HepG2 (cell line): ENCODE measurements around the gene GPC6. TPM values are rescaled to one million over a fixed set of nuclear protein-coding genes. Genes with fewer than 3 reads are reported as not detected.

ENCODE experiments used
- ATAC-seq: fragments of 200-7000 bp; cut with Tn5 transposase; 3 replicates; pipeline ENCODE4 v1.9.1; 2020; ENCODE audit warnings: mild to moderate bottlenecking, moderate library complexity
- BruUV-seq: library from RNA; stranded (reverse); fragments of 400-500 nt; replicated peaks from 2 replicates; lab custom pipeline; 2021; lab: Mats Ljungman, UMichigan
- CTCF ChIA-PET: fragments of 300-600 bp; formaldehyde crosslinking; extraction: SDS; loops from one replicate; lab custom pipeline; 2021; ENCODE audit warnings: low total read pairs, inconsistent platforms, low intra/inter-chr PET ratio; lab: Yijun Ruan, JAX
- POLR2A ChIA-PET: fragments of 350-600 bp; sonication (Branson Sonifier 250); formaldehyde crosslinking; loops from one replicate; lab custom pipeline; 2020; ENCODE audit warnings: antibody characterized with exemption, inconsistent platforms; lab: Yijun Ruan, JAX
- DNase-seq: peaks from one replicate; pipeline ENCODE4 v3.0.0-alpha.2; 2015; ENCODE audit warnings: low spot score
- FAIRE-seq: peaks from 3 replicates; lab custom pipeline; 2011; peaks lifted over from hg19 to GRCh38; lab: Jason Lieb, UNC
- H2AFZ ChIP-seq: one replicate; pipeline ENCODE4 v1.6.1; 2011; ENCODE audit warnings: low read length, inconsistent platforms
- H3K27ac ChIP-seq: fragments of 300-600 bp; 3 replicates; pipeline ENCODE4 v1.8.0; 2011; ENCODE audit warnings: mixed run types, mild to moderate bottlenecking, mixed read lengths, low read length, inconsistent platforms; ENCODE audit not compliant: insufficient read depth; ENCODE audit errors: extremely low read length
- H3K27me3 ChIP-seq, 2 experiments: fragments of 200-600 bp in 1 of 2; 2 replicates in 1 of 2; 3 replicates in 1 of 2; pipeline versions ENCODE4 v1.6.0 to v1.8.0; 2011; ENCODE audit warnings: low read length in 2 of 2, mild to moderate bottlenecking in 2 of 2, moderate library complexity in 2 of 2, inconsistent platforms in 1 of 2; ENCODE audit not compliant: insufficient read depth in 2 of 2, control insufficient read depth in 1 of 2
- H3K36me3 ChIP-seq, 2 experiments: fragments of 200-600 bp in 1 of 2; replicated peaks in 1 of 2; 2 replicates in 1 of 2; 3 replicates in 1 of 2; pipeline versions ENCODE4 v1.5.1 to v1.8.0; 2011; ENCODE audit warnings: low read length in 2 of 2, inconsistent platforms in 1 of 2; ENCODE audit not compliant: insufficient read depth in 2 of 2, control insufficient read depth in 1 of 2
- H3K4me1 ChIP-seq: 2 replicates; pipeline ENCODE4 v1.5.1; 2012; ENCODE audit warnings: low read length, inconsistent platforms; ENCODE audit not compliant: insufficient read depth
- H3K4me2 ChIP-seq: 2 replicates; pipeline ENCODE4 v1.6.0; 2011; ENCODE audit warnings: low read depth, low read length, inconsistent platforms
- H3K4me3 ChIP-seq, 3 experiments: fragments of 200-600 bp in 1 of 3; sonication (generic), shearing (Covaris generic) in 1 of 3; replicated peaks in 1 of 3; 2 replicates each; pipeline ENCODE4 v1.5.1; 2011 to 2016; ENCODE audit warnings: low read length in 3 of 3, inconsistent platforms in 2 of 3, low read depth in 2 of 3, mild to moderate bottlenecking in 2 of 3, control low read depth in 1 of 3, mixed read lengths in 1 of 3; ENCODE audit not compliant: insufficient read depth in 1 of 3
- H3K79me2 ChIP-seq: one replicate; pipeline ENCODE4 v1.6.1; 2011; ENCODE audit warnings: low read length, inconsistent platforms; ENCODE audit not compliant: insufficient read depth
- H3K9ac ChIP-seq: 2 replicates; pipeline ENCODE4 v1.6.0; 2011; ENCODE audit warnings: mild to moderate bottlenecking, low read depth, low read length, inconsistent platforms; ENCODE audit not compliant: insufficient read depth
- H3K9me3 ChIP-seq: 2 replicates; pipeline ENCODE4 v1.5.1; 2012; ENCODE audit warnings: mild to moderate bottlenecking, low read length
- H4K20me1 ChIP-seq: 2 replicates; pipeline ENCODE4 v1.6.0; 2011; ENCODE audit warnings: inconsistent platforms, mild to moderate bottlenecking, low read length, moderate library complexity; ENCODE audit not compliant: insufficient read depth
- ARNT ChIP-seq: fragments of 450-650 bp; IDR thresholded peaks from 2 replicates; pipeline ENCODE4 v1.6.1; 2017
- ARNTL ChIP-seq: sonication (generic); formaldehyde crosslinking; IDR thresholded peaks from 2 replicates; pipeline ENCODE4 v1.4.0; 2020; ENCODE audit warnings: mild to moderate bottlenecking, missing genetic modification reagents
- CEBPB ChIP-seq: IDR thresholded peaks from 2 replicates; pipeline ENCODE4 v1.6.1; 2011; ENCODE audit warnings: low read depth, low read length, improper control_type of control experiment, borderline replicate concordance
- ESRRA ChIP-seq: sonication (generic); formaldehyde crosslinking; IDR thresholded peaks from 2 replicates; pipeline ENCODE4 v1.5.1; 2020; ENCODE audit warnings: mild to moderate bottlenecking, low read depth, missing genetic modification reagents
- KDM4B ChIP-seq: sonication (generic); formaldehyde crosslinking; IDR thresholded peaks from 2 replicates; pipeline ENCODE4 v1.4.0; 2020; ENCODE audit warnings: missing genetic modification reagents
- MAFF ChIP-seq: IDR thresholded peaks from 2 replicates; pipeline ENCODE4 v1.6.1; 2011; ENCODE audit warnings: low read depth, low read length, improper control_type of control experiment
- MAFK ChIP-seq, 2 experiments: IDR thresholded peaks in 1 of 2; conservative IDR thresholded peaks in 1 of 2; 2 replicates each; pipeline ENCODE4 v1.6.1; 2011; ENCODE audit warnings: improper control_type of control experiment in 2 of 2, low read length in 2 of 2
- PAF1 ChIP-seq: IDR thresholded peaks from 2 replicates; pipeline ENCODE4 v1.6.1; 2016; ENCODE audit warnings: missing genetic modification reagents, missing compliant biosample characterization
- PAWR ChIP-seq: sonication (generic); formaldehyde crosslinking; IDR thresholded peaks from 2 replicates; pipeline ENCODE4 v1.4.0; 2020; ENCODE audit warnings: missing genetic modification reagents, mild to moderate bottlenecking, borderline replicate concordance
- RARA ChIP-seq: IDR thresholded peaks from 2 replicates; pipeline ENCODE4 v1.6.1; 2016; ENCODE audit warnings: missing genetic modification reagents, missing compliant biosample characterization
- YY1 ChIP-seq: IDR thresholded peaks from 2 replicates; pipeline ENCODE4 v1.6.1; 2011; ENCODE audit warnings: low read length, low read depth, moderate library complexity, mild to moderate bottlenecking; ENCODE audit not compliant: insufficient read depth, insufficient replicate concordance
- ZBTB20 ChIP-seq: sonication (generic); formaldehyde crosslinking; IDR thresholded peaks from 2 replicates; pipeline ENCODE4 v1.8.1; 2023; ENCODE audit warnings: missing genetic modification reagents, low read depth, mild to moderate bottlenecking, borderline replicate concordance
- ZNF234 ChIP-seq: sonication (generic); formaldehyde crosslinking; conservative IDR thresholded peaks from 2 replicates; pipeline ENCODE4 v1.5.1; 2020; ENCODE audit warnings: mild to moderate bottlenecking, missing genetic modification reagents
- ZNF749 ChIP-seq: sonication (generic); formaldehyde crosslinking; IDR thresholded peaks from 2 replicates; pipeline ENCODE4 v1.8.0; 2022; ENCODE audit warnings: mild to moderate bottlenecking, missing genetic modification reagents, moderate library complexity, borderline replicate concordance
- WGBS: methylation state at CpG from one replicate; pipeline ENCODE4 v1.1.6; 2017; ENCODE audit warnings: low lambda C conversion rate; 5-methylcytosine and 5-hydroxymethylcytosine counted together
- in situ Hi-C: cut with HindIII; loops from 2 replicates; pipeline ENCODE4 v1.10.0; 2017; ENCODE audit warnings: low pct_unique_long_range_greater_than_20kb; ENCODE audit not compliant: extremely low pct_ligation_motif_present
- intact Hi-C: fragments of 100-400 bp; cut with micrococcal nuclease; formaldehyde crosslinking; loops from one replicate; pipeline ENCODE4 v1.10.0; 2022; ENCODE audit not compliant: unreplicated experiment
- polyA plus RNA-seq, 8 experiments: library from polyadenylated mRNA; depleted of rRNA in 3 of 8; stranded (reverse) in 7 of 8; unstranded in 1 of 8; fragments of >200 nt; fragmentation: Illumina TruSeq in 4 of 8; extraction: Trizol in 4 of 8; gene quantifications; 2 replicates each; pipeline versions ENCODE4 v1.2.1 to v1.2.3, GENCODE V29; 2011 to 2016; ENCODE audit warnings: low read depth in 4 of 8, missing spikeins in 1 of 8, mixed read lengths in 1 of 8; ENCODE audit not compliant: insufficient read depth in 1 of 8
- total RNA-seq, 5 experiments: library from RNA; depleted of rRNA; stranded (reverse); fragments of >200 nt; fragmentation: Illumina TruSeq; extraction: Trizol; gene quantifications; 2 replicates each; pipeline ENCODE4 v1.2.3, GENCODE V29; 2016; ENCODE audit warnings: low read depth in 1 of 5
- TF ChIP-seq, protein P1 (sequence below): sonication (generic); formaldehyde crosslinking; IDR thresholded peaks from 2 replicates; pipeline ENCODE4 v1.4.0; 2020; ENCODE audit warnings: missing genetic modification reagents
- TF ChIP-seq, protein P2 (sequence below): sonication (generic); formaldehyde crosslinking; IDR thresholded peaks from 2 replicates; pipeline ENCODE4 v1.4.0; 2020; ENCODE audit warnings: missing genetic modification reagents

The GPC6 gene
- total and polyA plus RNA-seq, 2 of the 13 experiments (the other 11 are each of a cell fraction or from before 2014, with no cell fraction given), result 24.5 to 33.9 TPM

DNA sequence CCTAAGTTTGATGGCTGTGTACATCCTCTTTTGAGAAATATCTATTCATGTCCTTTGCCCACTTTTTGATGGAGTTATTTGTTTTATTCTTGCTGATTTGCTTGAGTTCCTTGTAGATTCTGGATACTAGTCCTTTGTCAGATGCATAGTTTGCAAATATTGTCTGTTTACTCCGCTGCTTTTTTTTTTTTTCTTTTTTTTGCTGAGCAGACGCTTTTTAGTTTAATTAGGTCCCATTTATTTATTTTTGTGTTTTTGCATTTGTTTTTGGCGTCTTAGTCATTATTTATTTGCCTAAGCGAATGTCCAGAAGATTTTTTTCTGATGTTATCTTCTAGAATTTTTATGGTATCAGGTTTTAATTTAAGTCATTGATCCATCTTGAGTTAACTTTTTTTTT, 114.9 kb downstream of the GPC6 start:
- ATAC-seq (no peak), FAIRE-seq (no peak), DNase-seq (no peak)
- POLR2A ChIA-PET, result no interaction called here
- H4K20me1 ChIP-seq, result no peaks in the 10 kb centered on the region
- H3K27me3 ChIP-seq, result no peaks in the 10 kb centered on the region
- peak in 1 of 2 experiments; percentile 83; a peak in 2 of 4 replicates for TF ChIP-seq MAFK (conservative IDR thresholded peaks at IDR 0.05 in 1 of 2, IDR thresholded peaks at IDR 0.05 in 1 of 2; ENCODE audit: low read length in 2 of 2)
- TF ChIP-seq MAFF, result peak; percentile 71
- TF ChIP-seq PAWR (CRISPR knock-in tag), result no peak
- TF ChIP-seq KDM4B, result no peak
- H3K36me3 ChIP-seq, result no peaks in the 10 kb centered on the region
- H3K4me2 ChIP-seq, result no peak overlapping the region
- BruUV-seq, result no TSS peak
- H3K4me3 ChIP-seq, result no peak overlapping the region
- H3K4me1 ChIP-seq, result peaks cover 20% of the 10 kb centered on the region
- no peak overlapping the region for H2AFZ ChIP-seq
- no peak overlapping the region for H3K27ac ChIP-seq
- H3K79me2 ChIP-seq, result no peaks in the 10 kb centered on the region
- CTCF ChIA-PET, result no interaction called here
- WGBS, result 95% methylated on average over 4 of the region's 4 CpGs
- H3K9ac ChIP-seq, result no peak overlapping the region
- in situ Hi-C loops, result no loop called here
- intact Hi-C loops, result no loop called here
- H3K9me3 ChIP-seq, result no peaks in the 10 kb centered on the region

DNA sequence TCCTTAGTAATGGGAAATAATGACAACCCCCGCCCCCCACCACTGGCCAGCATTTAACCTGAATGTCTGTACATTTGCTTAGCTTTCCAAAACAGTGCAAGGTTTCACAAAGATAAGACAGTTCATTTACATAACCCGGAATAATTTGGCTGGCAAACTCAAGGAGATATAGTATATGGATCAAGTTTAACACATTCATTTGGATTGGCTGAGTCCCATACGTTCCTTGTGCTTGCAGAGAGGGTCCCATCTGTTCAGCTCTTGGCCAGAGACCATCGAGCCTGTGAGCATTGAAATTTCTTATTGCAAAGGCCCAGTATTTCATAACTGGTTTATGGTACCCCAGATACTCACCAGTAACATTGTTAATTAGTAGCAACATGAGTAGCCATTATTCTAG, 116.5 kb downstream of the GPC6 start:
- Histone ChIP-seq H3K4me3 (no peak overlapping the region), H2AFZ (no peak overlapping the region), H3K27ac (no peak overlapping the region), H3K36me3 (no peaks in the 10 kb centered on the region), H3K27me3 (no peaks in the 10 kb centered on the region), H4K20me1 (no peaks in the 10 kb centered on the region), H3K4me1 (peaks cover 28% of the 10 kb centered on the region), H3K4me2 (no peak overlapping the region), H3K9ac (no peak overlapping the region), H3K9me3 (no peaks in the 10 kb centered on the region), H3K79me2 (no peaks in the 10 kb centered on the region)
- intact Hi-C loops (no loop called here), in situ Hi-C loops (no loop called here)
- no TSS peak for BruUV-seq
- CTCF ChIA-PET, result no interaction called here
- ATAC-seq (no peak), FAIRE-seq (no peak), DNase-seq (no peak)
- no peak for TF ChIP-seq ZNF234
- TF ChIP-seq PAF1 (CRISPR knock-in tag), result no peak
- TF ChIP-seq CEBPB, result no peak
- TF ChIP-seq ARNT, result no peak
- TF ChIP-seq, protein P1, sequence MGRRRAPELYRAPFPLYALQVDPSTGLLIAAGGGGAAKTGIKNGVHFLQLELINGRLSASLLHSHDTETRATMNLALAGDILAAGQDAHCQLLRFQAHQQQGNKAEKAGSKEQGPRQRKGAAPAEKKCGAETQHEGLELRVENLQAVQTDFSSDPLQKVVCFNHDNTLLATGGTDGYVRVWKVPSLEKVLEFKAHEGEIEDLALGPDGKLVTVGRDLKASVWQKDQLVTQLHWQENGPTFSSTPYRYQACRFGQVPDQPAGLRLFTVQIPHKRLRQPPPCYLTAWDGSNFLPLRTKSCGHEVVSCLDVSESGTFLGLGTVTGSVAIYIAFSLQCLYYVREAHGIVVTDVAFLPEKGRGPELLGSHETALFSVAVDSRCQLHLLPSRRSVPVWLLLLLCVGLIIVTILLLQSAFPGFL (CRISPR knock-in tag), result no peak
- TF ChIP-seq YY1, result no peak
- TF ChIP-seq ESRRA (CRISPR knock-in tag), result no peak
- no peak for TF ChIP-seq ZNF749 (CRISPR knock-in tag)
- TF ChIP-seq ZBTB20 (CRISPR knock-in tag), result no peak
- TF ChIP-seq RARA (CRISPR knock-in tag), result no peak
- no peak for TF ChIP-seq ARNTL (CRISPR knock-in tag)
- TF ChIP-seq, protein P2, sequence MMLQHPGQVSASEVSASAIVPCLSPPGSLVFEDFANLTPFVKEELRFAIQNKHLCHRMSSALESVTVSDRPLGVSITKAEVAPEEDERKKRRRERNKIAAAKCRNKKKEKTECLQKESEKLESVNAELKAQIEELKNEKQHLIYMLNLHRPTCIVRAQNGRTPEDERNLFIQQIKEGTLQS (CRISPR knock-in tag), result no peak
- POLR2A ChIA-PET, result no interaction called here
- WGBS, result 100% methylated on average over 4 of the region's 4 CpGs
